GM12864 (cell line): ENCODE data around the gene TMEM218.

Experiments used
- DNase-seq: peaks from one replicate; pipeline ENCODE4 v3.0.0-alpha.2; 2011; ENCODE audit warnings: low read depth
- H3K4me3 ChIP-seq: 2 replicates; pipeline ENCODE4 v1.5.1; 2011; ENCODE audit warnings: mild to moderate bottlenecking, low read depth, low read length, control low read depth
- TF ChIP-seq, protein P1 (sequence below): IDR thresholded peaks from 2 replicates; pipeline ENCODE4 v1.5.1; 2011; ENCODE audit warnings: low read depth, mild to moderate bottlenecking, moderate library complexity, low read length, control low read depth, inconsistent platforms; ENCODE audit errors: missing control alignments

TMEM218 gene

DNA sequence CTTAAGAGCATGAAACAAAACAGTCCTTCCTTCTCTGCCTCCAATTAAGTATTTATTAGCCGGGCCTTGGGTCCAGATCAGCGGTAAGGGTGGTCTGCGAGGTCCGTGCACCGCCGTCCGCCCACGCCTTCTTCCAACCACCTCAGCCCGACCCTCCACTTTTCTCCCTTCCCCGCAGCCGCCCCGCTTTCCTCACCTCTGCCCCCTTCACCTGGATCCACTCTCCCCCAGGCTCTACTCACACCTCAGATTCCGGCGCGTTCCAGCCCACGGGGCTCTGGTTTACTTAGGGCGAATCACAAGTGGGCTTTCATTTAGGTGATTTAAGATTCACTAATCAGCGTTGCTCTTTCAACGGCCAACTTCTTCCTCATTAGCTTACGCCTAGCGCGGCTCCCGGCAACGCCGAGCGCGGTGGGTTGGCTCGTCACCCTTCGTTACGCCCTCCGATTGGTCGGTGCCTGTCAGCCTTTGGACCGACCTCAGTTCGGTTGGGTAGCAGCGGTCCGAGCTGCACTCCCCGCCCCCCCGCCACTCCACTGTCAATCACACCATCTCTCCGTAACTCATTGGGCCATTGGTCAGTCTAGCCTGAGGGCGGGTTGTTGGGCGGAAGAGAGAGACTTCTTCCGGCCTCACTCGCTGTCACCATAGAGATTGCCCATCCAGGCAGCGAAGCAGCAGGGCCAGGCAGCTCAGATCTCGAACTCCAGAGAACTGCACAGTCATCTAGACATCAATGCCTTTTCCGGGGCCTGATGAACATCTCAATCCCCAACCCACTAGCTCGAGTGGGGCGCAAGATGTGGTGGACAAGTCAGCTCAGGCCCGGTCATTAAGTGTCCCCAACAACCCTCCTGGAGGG lies at the start of gene TMEM218:
TMEM218 (minus strand) TSS at position 284 of the 865 bp plus-strand sequence. CDS start 9,385 bp downstream, outside the sequence.
- DNase-seq = peak; percentile 98
- TF ChIP-seq, protein P1, sequence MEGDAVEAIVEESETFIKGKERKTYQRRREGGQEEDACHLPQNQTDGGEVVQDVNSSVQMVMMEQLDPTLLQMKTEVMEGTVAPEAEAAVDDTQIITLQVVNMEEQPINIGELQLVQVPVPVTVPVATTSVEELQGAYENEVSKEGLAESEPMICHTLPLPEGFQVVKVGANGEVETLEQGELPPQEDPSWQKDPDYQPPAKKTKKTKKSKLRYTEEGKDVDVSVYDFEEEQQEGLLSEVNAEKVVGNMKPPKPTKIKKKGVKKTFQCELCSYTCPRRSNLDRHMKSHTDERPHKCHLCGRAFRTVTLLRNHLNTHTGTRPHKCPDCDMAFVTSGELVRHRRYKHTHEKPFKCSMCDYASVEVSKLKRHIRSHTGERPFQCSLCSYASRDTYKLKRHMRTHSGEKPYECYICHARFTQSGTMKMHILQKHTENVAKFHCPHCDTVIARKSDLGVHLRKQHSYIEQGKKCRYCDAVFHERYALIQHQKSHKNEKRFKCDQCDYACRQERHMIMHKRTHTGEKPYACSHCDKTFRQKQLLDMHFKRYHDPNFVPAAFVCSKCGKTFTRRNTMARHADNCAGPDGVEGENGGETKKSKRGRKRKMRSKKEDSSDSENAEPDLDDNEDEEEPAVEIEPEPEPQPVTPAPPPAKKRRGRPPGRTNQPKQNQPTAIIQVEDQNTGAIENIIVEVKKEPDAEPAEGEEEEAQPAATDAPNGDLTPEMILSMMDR = no peak
- peak within 1 kb of the TSS; percentile 84 for H3K4me3 ChIP-seq

DNA sequence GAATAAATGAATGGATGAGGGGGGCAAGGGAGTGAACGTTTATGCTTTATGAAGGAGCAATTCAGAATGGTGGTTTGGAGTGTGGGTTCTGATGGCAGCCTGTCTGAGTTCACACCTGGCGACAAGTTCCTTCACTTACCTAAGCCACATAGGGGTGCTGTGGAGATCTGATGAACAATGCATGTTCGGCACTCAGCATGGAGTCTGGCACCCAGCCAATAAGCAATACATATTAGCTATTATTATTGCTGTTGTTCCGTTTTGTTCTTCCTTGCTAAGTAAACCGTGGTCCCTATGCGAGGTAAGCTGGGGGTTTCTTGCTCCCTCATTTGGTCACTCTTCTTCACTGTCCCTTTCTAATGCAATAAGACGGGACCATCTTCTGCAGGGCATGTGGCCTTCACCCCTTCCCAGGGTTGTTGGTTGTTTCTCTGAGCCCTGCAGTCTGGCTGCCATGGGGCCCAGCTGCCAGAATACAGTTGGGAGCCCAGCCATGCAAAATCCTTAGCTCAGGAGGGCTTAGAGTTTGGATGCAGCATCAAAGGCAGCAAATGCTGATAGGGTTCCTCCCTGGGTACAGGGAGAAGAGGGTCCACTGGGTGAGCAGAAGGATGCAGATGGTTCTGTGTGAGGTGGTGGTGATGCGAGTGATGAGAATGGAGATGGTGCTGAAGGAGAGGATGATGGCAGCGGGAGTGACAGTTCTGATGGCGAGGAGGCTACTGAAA lies 46.7 kb upstream of the TMEM218 start:
- TF ChIP-seq, protein P1 = no peak
- no peak for DNase-seq
- no peak overlapping the region for H3K4me3 ChIP-seq

DNA sequence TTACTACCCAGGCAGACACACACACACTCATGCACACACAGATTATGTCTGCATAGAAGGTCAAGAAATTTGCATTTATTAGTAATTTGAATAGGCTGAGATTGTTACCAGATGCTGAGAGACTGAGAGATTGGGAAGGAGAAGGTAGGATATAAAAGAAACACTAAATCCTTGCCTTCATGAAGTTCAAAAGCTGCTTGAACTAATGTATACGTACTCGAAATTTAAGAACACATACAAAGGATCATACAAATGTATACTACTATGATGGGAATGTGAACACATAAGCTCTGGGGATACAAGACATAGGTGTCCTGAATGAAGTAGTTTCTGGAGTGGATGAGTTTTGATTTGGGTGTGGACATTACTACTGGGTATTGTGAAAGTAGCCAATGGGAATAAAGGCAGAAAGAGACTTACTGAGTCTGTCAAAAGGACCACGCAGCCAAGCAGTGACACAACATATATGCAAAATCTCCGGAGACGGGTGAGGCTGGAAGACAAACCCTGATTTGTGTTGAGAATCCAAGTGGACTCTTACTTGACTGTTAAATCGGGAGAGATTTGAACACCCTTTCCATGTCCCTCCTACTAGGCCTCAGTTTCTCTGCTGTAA lies 45.8 kb upstream of the TMEM218 start:
- H3K4me3 ChIP-seq = no peak overlapping the region
- no peak for DNase-seq
- TF ChIP-seq, protein P1 = no peak

DNA sequence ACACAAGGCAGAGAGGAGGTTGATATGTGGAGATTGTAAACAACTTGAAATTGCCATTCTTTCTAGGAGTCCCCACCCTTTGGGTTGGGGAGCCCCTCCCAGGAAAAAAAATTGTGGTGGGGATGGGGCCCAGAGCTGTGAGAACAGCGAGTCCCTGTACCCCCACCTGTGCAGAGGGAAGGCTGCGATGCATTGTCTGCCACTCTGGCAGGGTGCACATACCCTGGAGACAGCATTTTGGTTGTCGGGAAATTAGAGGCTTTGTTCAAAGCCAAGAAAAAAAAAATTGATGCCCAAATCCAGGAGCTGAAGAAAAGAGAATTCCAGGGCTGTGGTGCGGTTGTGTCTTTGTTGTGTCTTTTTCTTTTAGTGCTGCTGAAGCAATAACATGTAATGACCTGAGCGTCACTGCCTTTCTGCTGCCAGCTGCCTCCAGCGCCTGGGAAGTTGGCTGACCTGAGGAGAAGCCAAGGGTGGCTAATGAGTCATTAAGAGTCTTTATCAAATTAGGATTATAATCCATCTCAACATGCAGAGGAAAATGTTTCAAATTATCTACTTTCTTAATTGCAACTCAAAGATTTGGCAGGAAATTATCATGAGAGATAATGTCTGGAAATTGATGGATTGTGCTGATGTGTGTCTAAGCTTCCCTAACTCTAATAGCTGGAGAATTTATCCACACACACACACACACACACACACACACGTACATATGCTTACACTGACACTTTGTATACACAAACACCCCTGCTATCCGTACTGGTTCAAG lies 45.1 kb upstream of the TMEM218 start:
- H3K4me3 ChIP-seq = no peak overlapping the region
- no peak for DNase-seq
- TF ChIP-seq, protein P1 = no peak

DNA sequence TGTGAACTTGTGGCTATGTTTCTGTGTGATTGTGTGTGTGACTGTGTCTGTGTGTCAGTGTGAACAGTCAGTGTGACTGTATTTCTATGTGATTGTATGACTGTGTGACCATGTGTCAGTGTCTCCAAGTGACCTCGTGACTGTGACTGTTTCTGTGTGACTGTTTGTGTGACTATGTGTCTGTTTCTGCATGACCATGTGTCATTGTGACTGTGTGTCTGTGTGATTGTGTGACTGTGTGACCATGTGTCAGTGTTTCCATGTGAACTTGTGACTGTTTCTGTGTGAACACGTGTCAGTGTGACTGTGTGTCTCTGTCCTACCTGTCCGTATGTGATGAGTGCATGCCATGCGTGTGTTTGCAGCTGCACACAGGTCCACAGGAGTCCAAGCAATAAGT lies 44.3 kb upstream of the TMEM218 start:
- TF ChIP-seq, protein P1 = no peak
- no peak overlapping the region for H3K4me3 ChIP-seq
- DNase-seq = no peak

DNA sequence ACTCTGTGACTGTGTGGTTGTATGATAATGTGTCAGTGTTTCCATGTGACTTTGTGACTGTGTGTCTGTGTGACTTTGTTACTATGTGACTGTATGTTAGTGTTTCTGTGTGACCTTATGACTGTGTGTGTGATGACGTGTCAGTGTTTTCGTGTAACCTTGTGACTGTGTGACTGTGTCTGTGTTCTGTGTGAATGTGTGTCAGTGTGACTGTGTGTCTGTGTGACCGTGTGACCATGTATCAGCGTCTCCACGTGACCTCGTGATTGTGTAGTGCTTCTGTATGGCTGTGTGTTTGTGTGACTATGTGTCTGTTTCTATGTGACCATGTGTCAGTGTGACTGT lies 43.6 kb upstream of the TMEM218 start:
- TF ChIP-seq, protein P1 = no peak
- no peak overlapping the region for H3K4me3 ChIP-seq
- no peak for DNase-seq
